ENCODE measurements around the gene AGBL3.

Gene AGBL3

DNA sequence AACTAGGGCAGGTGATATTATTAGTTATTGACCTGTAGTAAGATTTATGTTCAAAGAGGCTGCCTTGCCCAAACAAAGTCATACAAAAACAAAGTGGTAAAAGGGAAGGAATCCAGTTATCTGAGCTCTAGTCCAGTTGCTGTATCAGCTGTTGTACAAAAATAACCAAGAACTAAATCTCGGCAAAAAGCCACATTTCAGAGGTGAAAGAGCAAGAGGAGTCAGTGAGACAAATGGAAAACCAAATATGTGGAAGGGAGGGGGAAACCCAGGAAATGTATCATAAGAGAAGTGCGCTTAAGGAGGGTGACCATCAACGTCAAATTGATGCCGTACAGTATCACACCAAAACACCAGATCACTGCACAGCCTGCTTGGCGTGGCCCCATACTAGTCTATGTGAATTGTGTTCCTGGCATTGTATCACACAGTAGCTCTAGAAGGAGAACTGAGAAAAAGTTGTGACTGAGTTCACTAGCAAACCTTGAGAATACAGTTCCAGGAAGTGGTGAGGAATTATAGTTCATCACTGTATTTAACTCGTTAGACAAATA lies 6.4 kb downstream of the AGBL3 start:
- no peak for DNase-seq (ENCODE audit: extremely low read depth, low read depth)
- TF ChIP-seq, protein P1, sequence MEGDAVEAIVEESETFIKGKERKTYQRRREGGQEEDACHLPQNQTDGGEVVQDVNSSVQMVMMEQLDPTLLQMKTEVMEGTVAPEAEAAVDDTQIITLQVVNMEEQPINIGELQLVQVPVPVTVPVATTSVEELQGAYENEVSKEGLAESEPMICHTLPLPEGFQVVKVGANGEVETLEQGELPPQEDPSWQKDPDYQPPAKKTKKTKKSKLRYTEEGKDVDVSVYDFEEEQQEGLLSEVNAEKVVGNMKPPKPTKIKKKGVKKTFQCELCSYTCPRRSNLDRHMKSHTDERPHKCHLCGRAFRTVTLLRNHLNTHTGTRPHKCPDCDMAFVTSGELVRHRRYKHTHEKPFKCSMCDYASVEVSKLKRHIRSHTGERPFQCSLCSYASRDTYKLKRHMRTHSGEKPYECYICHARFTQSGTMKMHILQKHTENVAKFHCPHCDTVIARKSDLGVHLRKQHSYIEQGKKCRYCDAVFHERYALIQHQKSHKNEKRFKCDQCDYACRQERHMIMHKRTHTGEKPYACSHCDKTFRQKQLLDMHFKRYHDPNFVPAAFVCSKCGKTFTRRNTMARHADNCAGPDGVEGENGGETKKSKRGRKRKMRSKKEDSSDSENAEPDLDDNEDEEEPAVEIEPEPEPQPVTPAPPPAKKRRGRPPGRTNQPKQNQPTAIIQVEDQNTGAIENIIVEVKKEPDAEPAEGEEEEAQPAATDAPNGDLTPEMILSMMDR (IDR thresholded peaks at IDR 0.05; ENCODE audit: low read depth, low read length) = no peak

DNA sequence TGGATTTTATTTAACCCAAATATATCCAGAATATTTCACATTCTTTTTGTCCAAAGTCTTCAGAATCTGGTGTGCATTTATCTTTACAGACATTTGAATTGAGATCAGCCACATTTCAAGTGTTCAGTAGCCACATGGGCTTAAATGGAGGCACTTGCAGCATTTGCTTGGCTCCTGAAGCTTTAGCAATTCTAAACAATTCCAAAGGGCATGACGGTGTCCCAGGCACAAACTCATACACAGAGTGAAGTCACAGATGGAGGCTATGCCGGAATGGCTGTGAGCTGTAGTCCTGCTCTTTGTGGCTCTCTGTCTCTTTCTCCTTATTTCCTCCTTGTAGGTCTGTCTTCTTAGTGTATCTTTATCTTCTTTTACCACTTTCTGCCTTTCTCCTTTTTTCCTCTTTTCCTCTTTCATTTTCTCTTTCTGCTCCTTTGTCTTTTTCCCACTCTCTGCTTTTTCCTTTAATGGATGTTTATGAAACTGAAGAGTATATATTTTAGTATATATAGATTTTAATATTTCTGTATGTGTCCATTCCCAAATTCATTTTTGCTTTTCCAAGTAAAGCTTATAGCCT lies 7.7 kb downstream of the AGBL3 start:
- TF ChIP-seq, protein P1 (IDR thresholded peaks at IDR 0.05; ENCODE audit: low read depth, low read length) = no peak
- DNase-seq (ENCODE audit: extremely low read depth, low read depth) = no peak

DNA sequence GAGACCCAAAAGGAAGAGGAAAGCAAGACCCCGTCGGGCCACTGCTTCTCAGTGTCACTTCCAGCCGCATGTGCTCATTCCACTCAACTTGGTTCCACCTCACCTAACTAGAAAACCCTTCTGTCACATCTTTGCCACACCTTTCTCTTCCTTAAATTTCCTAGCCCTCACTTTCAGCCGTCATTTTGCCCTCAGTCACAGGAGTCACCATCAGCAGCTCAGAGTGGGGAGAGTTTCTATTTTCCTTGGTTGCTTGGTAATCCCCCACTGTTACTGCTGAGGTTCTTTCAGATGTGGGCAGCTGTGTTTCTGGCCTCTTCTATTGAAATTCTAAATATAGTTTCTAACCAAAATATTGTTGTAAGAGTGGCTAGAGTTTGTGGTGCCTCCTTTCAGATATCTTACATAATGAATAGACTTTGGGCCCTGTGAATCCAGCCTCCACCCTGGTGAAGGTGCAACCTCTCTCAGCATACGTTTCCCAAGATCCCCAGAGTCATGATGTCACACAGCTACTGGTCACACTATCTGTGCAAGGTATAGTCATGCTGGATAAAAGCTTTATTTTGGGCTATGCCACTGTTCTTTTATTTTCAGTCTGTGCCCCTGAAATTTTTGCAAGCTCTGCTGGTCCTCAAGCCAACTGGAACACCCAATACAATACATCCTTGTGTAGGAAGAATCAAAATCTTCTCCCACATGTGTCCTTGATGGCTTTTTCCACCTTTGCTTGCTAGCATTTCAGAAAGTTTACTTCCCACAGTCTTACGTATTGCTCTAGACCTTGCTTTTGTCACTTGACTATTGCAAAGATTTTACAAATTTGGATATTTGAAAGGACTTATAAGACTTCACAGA lies 9.2 kb downstream of the AGBL3 start:
- no peak for DNase-seq (ENCODE audit: extremely low read depth, low read depth)
- TF ChIP-seq, protein P1 (IDR thresholded peaks at IDR 0.05; ENCODE audit: low read depth, low read length) = no peak

DNA sequence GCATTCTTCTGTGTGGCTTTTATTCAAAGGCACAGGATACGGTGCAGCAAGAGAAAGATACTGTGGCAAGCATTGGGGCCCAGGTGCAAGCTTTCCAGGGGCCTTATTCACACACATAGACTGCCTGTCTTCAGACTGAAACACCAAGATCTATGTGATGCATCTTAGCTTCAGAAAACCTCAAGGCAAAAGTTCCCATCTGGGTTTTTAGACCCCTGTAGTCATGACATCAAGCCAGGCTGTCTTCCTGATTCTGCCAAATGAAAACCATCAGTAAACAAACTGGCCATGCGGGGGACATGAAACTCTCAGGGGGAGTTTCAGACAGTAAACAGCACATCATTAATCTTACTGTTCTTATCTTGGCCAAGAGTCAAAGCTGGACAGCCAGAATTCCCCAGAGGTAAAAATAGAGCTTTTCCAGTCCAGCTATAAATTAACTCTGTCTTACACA lies 9.8 kb downstream of the AGBL3 start:
- TF ChIP-seq, protein P1 (IDR thresholded peaks at IDR 0.05; ENCODE audit: low read depth, low read length) = no peak
- no peak for DNase-seq (ENCODE audit: extremely low read depth, low read depth)

DNA sequence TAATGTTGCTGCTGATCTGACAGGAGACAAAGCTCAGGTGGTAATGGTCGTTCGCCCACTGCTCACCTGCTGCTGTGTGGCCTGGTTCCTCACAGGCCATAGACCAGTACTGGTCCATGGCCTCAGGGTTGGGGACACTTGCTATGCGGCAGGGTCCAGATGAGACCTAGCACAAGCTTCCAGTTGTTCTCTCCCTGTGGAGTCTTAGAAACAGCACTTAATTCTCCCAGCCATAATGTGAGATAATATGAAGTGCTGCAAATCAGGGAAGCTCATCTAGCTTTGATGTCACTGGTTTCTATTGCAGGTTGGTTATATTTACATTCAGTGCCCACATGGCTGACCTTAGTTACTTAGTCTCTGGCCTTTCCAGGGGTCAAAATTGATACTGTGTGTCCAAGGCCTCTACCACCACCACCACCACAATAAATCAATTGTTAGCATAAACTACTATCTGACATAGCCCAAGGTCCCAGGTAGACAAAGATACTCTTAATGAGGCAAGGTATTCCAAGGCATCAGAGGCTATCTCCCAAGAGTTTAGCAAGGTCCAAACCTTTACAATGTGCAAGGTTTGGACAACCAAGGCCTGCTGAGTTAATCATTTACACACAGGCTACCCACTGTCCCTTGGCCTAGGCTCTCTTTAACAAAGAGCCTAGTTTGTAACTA lies 11.0 kb downstream of the AGBL3 start:
- no peak for DNase-seq (ENCODE audit: extremely low read depth, low read depth)
- TF ChIP-seq, protein P1 (IDR thresholded peaks at IDR 0.05; ENCODE audit: low read depth, low read length) = no peak

DNA sequence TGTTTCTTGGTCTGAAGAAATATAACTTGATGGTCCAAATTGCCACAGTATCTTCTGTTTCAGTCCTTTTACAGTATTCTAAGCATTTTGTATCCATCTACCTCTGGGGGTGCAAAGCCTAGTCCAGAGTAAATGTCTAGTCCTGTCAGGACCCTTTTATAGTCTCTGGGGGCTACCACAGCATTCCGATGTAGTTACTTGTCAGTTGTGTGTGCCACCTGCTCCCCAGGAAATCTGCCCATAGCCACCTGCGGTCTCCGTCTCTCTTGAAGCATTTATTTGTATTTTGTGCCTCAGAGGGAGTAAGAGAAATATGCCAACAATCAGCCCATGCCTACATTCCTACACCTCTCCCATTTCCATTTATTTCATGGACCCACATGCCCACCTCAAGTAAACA lies 12.8 kb downstream of the AGBL3 start:
- DNase-seq (ENCODE audit: extremely low read depth, low read depth) = no peak
- TF ChIP-seq, protein P1 (IDR thresholded peaks at IDR 0.05; ENCODE audit: low read depth, low read length) = no peak
